ENCODE measurements around the gene KLC1. TPM values are rescaled to one million over a fixed set of nuclear protein-coding genes. Genes with fewer than 3 reads are reported as not detected.
"Not testable (repeated sequence)": the region's sequence is repeated elsewhere in the genome, so short reads cannot be mapped to it uniquely, and the experiment has no call there.

Gene KLC1
- 62.6 TPM for polyA plus RNA-seq (2012; ENCODE audit: insufficient read depth, insufficient read length)

GRCh38 chr14:103628684-103629502 is at the start of gene KLC1:
TSS of gene KLC1 (plus strand) at chr14:103629211. CDS start at chr14:103654565, 25,354 bp downstream.
- peak within 1 kb of the TSS; percentile 72 for H3K4me3 ChIP-seq (ENCODE audit: low read length)
- DNase-seq (ENCODE audit: low read depth, low spot score), result peak; percentile 28

- DNase-seq (ENCODE audit: low read depth, low spot score), result no peak
- no peak overlapping the region for H3K4me3 ChIP-seq (ENCODE audit: low read length)
These were observed 47.8 kb upstream of the KLC1 start for GRCh38 chr14:103581206-103581605.

- peak; percentile 51 for DNase-seq (ENCODE audit: low read depth, low spot score)
- no peak overlapping the region for H3K4me3 ChIP-seq (ENCODE audit: low read length)
These were observed 46.9 kb upstream of the KLC1 start for GRCh38 chr14:103581954-103582703.

GRCh38 chr14:103584326-103584915 is 44.6 kb upstream of the KLC1 start:
- DNase-seq (ENCODE audit: low read depth, low spot score), result no peak
- H3K4me3 ChIP-seq (ENCODE audit: low read length), result no peak overlapping the region

GRCh38 chr14:103593577-103593976 is 35.4 kb upstream of the KLC1 start:
- H3K4me3 ChIP-seq (ENCODE audit: low read length), result no peak overlapping the region
- no peak for DNase-seq (ENCODE audit: low read depth, low spot score)

GRCh38 chr14:103594265-103594664 is 34.7 kb upstream of the KLC1 start:
- H3K4me3 ChIP-seq (ENCODE audit: low read length), result no peak overlapping the region
- DNase-seq (ENCODE audit: low read depth, low spot score), result no peak

- H3K4me3 ChIP-seq (ENCODE audit: low read length), result no peak overlapping the region
- no peak for DNase-seq (ENCODE audit: low read depth, low spot score)
These were observed 31.2 kb upstream of the KLC1 start for GRCh38 chr14:103597623-103598377.

- no peak for DNase-seq (ENCODE audit: low read depth, low spot score)
These were observed 28.5 kb upstream of the KLC1 start for GRCh38 chr14:103600503-103600902.

GRCh38 chr14:103604620-103605019 is 24.4 kb upstream of the KLC1 start:
- no peak overlapping the region for H3K4me3 ChIP-seq (ENCODE audit: low read length)
- DNase-seq (ENCODE audit: low read depth, low spot score), result no peak

More at GRCh38 chr14:103600503-103600902, 28.5 kb upstream of the KLC1 start:
- H3K4me3 ChIP-seq (ENCODE audit: low read length), result no peak overlapping the region

- H3K4me3 ChIP-seq (ENCODE audit: low read length), result peak overlapping the region; percentile 5
- peak; percentile 88 for DNase-seq (ENCODE audit: low read depth, low spot score)
These were observed 21.9 kb upstream of the KLC1 start for GRCh38 chr14:103606963-103607668.

GRCh38 chr14:103607822-103608221 is 21.2 kb upstream of the KLC1 start:
- no peak for DNase-seq (ENCODE audit: low read depth, low spot score)
- peak overlapping the region; percentile 5; the same call in 1 of the 2 replicates for H3K4me3 ChIP-seq (ENCODE audit: low read length)

- H3K4me3 ChIP-seq (ENCODE audit: low read length); DNase-seq (ENCODE audit: low read depth, low spot score): not testable (repeated sequence)
These were observed 19.9 kb upstream of the KLC1 start for GRCh38 chr14:103609081-103609480.

- no peak for DNase-seq (ENCODE audit: low read depth, low spot score)
- no peak overlapping the region for H3K4me3 ChIP-seq (ENCODE audit: low read length)
These were observed 17.8 kb upstream of the KLC1 start for GRCh38 chr14:103611215-103611614.

- H3K4me3 ChIP-seq (ENCODE audit: low read length), result no peak overlapping the region
- DNase-seq (ENCODE audit: low read depth, low spot score), result no peak
These were observed 15.5 kb upstream of the KLC1 start for GRCh38 chr14:103613517-103613916.

- no peak overlapping the region for H3K4me3 ChIP-seq (ENCODE audit: low read length)
- no peak for DNase-seq (ENCODE audit: low read depth, low spot score)
These were observed 12.2 kb upstream of the KLC1 start for GRCh38 chr14:103616635-103617300.

- DNase-seq (ENCODE audit: low read depth, low spot score), result no peak
- H3K4me3 ChIP-seq (ENCODE audit: low read length), result no peak overlapping the region
These were observed 10.0 kb upstream of the KLC1 start for GRCh38 chr14:103619057-103619456.

GRCh38 chr14:103621860-103622259 is 7.2 kb upstream of the KLC1 start:
- DNase-seq (ENCODE audit: low read depth, low spot score), result no peak
- no peak overlapping the region for H3K4me3 ChIP-seq (ENCODE audit: low read length)

- no peak for DNase-seq (ENCODE audit: low read depth, low spot score)
- H3K4me3 ChIP-seq (ENCODE audit: low read length), result no peak overlapping the region
These were observed 5.7 kb upstream of the KLC1 start for GRCh38 chr14:103623308-103623707.
